RWPE2 (cell line): ENCODE data around the gene CPA4.
"Not testable (repeated sequence)": the region's sequence is repeated elsewhere in the genome, so short reads cannot be mapped to it uniquely, and the experiment has no call there.

Experiments
- ATAC-seq: fragments of 200-7000 bp; cut with Tn5 transposase; 3 replicates; pipeline ENCODE4 v1.9.1; 2021; ENCODE audit warnings: low read depth
- DNase-seq: peaks from one replicate; pipeline ENCODE4 v3.0.0-alpha.2; 2020; ENCODE audit warnings: low spot score
- H3K27ac ChIP-seq: fragments of 450-650 bp; 2 replicates; pipeline ENCODE4 v1.5.1; 2017; ENCODE audit warnings: mild to moderate bottlenecking; ENCODE audit not compliant: poor library complexity, severe bottlenecking
- H3K27me3 ChIP-seq: fragments of 250-450 bp; sonication (Bioruptor Pico); 2 replicates; pipeline ENCODE4 v1.5.1; 2021; ENCODE audit warnings: mild to moderate bottlenecking, moderate library complexity; ENCODE audit not compliant: insufficient read depth, poor library complexity, severe bottlenecking
- H3K36me3 ChIP-seq: fragments of 250-450 bp; sonication (Bioruptor Pico); 2 replicates; pipeline ENCODE4 v1.5.1; 2020; ENCODE audit warnings: low read depth, mild to moderate bottlenecking, moderate library complexity
- H3K4me1 ChIP-seq: fragments of 250-450 bp; sonication (Bioruptor Pico); 2 replicates; pipeline ENCODE4 v1.5.1; 2021; ENCODE audit warnings: mild to moderate bottlenecking, moderate library complexity; ENCODE audit not compliant: insufficient read depth, poor library complexity, severe bottlenecking
- H3K4me3 ChIP-seq: fragments of 250-450 bp; sonication (Bioruptor Pico); 2 replicates; pipeline ENCODE4 v1.5.1; 2021; ENCODE audit warnings: mild to moderate bottlenecking, moderate library complexity; ENCODE audit not compliant: severe bottlenecking
- H3K9me3 ChIP-seq: fragments of 250-450 bp; sonication (Bioruptor Pico); 2 replicates; pipeline ENCODE4 v1.5.1; 2021; ENCODE audit warnings: mild to moderate bottlenecking, moderate library complexity; ENCODE audit not compliant: severe bottlenecking
- CTCF ChIP-seq: fragments of 450-650 bp; IDR thresholded peaks from one replicate; pipeline ENCODE4 v1.5.1; 2017; ENCODE audit warnings: mild to moderate bottlenecking, moderate library complexity; ENCODE audit not compliant: poor library complexity, severe bottlenecking

Gene CPA4

GRCh38 chr7:130292682-130293257 is at the start of gene CPA4:
TSS of gene CPA4 (plus strand) at chr7:130293161. CDS start at chr7:130293181, 20 bp downstream.
- peaks cover 46% of the 10 kb centered on the region for H3K4me1 ChIP-seq
- H3K4me3 ChIP-seq, result peak within 1 kb of the TSS; percentile 13
- no peaks in the 10 kb centered on the region for H3K9me3 ChIP-seq
- DNase-seq, result peak; percentile 92
- no peaks in the 10 kb centered on the region for H3K36me3 ChIP-seq
- no peak for TF ChIP-seq CTCF
- no peaks in the 10 kb centered on the region for H3K27me3 ChIP-seq
- peak within 1 kb of the TSS; percentile 95 for H3K27ac ChIP-seq
- ATAC-seq, result peak; percentile 88

- H3K4me1 ChIP-seq, result peaks cover 14% of the 10 kb centered on the region
- not testable (repeated sequence) for H3K9me3 ChIP-seq, H3K27me3 ChIP-seq, ATAC-seq, DNase-seq, H3K27ac ChIP-seq, H3K4me3 ChIP-seq, H3K36me3 ChIP-seq
Measured at GRCh38 chr7:130243486-130243885, 49.5 kb upstream of the CPA4 start.

- H3K27me3 ChIP-seq, H3K36me3 ChIP-seq, H3K9me3 ChIP-seq, ATAC-seq, DNase-seq, H3K27ac ChIP-seq, H3K4me3 ChIP-seq: not testable (repeated sequence)
- peaks cover 14% of the 10 kb centered on the region for H3K4me1 ChIP-seq
Measured at GRCh38 chr7:130246491-130246890, 46.5 kb upstream of the CPA4 start.

GRCh38 chr7:130248842-130249241 is 44.1 kb upstream of the CPA4 start:
- H3K27me3 ChIP-seq, ATAC-seq, DNase-seq, H3K4me3 ChIP-seq, H3K4me1 ChIP-seq, H3K27ac ChIP-seq, H3K36me3 ChIP-seq, H3K9me3 ChIP-seq: not testable (repeated sequence)

GRCh38 chr7:130249626-130250025 is 43.3 kb upstream of the CPA4 start:
- H3K27ac ChIP-seq, H3K9me3 ChIP-seq, H3K27me3 ChIP-seq, H3K36me3 ChIP-seq, H3K4me1 ChIP-seq, H3K4me3 ChIP-seq, DNase-seq, ATAC-seq: not testable (repeated sequence)

- Histone ChIP-seq H3K27ac (no peak overlapping the region), H3K9me3 (peaks cover 12% of the 10 kb centered on the region), H3K27me3 (no peaks in the 10 kb centered on the region), H3K36me3 (no peaks in the 10 kb centered on the region), H3K4me1 (no peaks in the 10 kb centered on the region), H3K4me3 (no peak overlapping the region)
- DNase-seq (no peak), ATAC-seq (no peak)
- no peak for TF ChIP-seq CTCF
Measured at GRCh38 chr7:130254555-130254954, 38.4 kb upstream of the CPA4 start.

GRCh38 chr7:130256704-130257103 is 36.3 kb upstream of the CPA4 start:
- H3K4me1 ChIP-seq, result no peaks in the 10 kb centered on the region
- DNase-seq (no peak), ATAC-seq (no peak)
- H3K9me3 ChIP-seq, result peaks cover 12% of the 10 kb centered on the region
- no peak for TF ChIP-seq CTCF
- H3K27me3 ChIP-seq, result no peaks in the 10 kb centered on the region
- H3K27ac ChIP-seq, result no peak overlapping the region
- no peak overlapping the region for H3K4me3 ChIP-seq
- no peaks in the 10 kb centered on the region for H3K36me3 ChIP-seq
